Measurements from ENCODE around the gene ZNF217. TPM values are rescaled to one million over a fixed set of nuclear protein-coding genes. Genes with fewer than 3 reads are reported as not detected.
"Not testable (repeated sequence)": the region's sequence is repeated elsewhere in the genome, so short reads cannot be mapped to it uniquely, and the experiment has no call there.

The ZNF217 gene
- polyA plus RNA-seq, 1 experiment: 16.6 TPM

- DNase-seq (ENCODE audit: low read depth, low spot score); POLR2A ChIA-PET; H3K27me3 ChIP-seq (ENCODE audit: control insufficient read depth, insufficient read depth, low read length); H3K4me3 ChIP-seq (ENCODE audit: low read depth, low read length); H3K27ac ChIP-seq (ENCODE audit: low read depth, low read length); H3K9me3 ChIP-seq (ENCODE audit: control insufficient read depth, insufficient read depth, low read length): not testable (repeated sequence)
- CTCF ChIA-PET: interaction anchor here (1.1 kb wide), 1 partner anchor 353 kb away, joined by 5 read pairs; no protein-coding TSS in a partner anchor
Measured at GRCh38 chr20:53587157-53587703, 6.4 kb downstream of the ZNF217 start.

GRCh38 chr20:53586640-53587039 lies 7.0 kb downstream of the ZNF217 start:
- POLR2A ChIA-PET: no interaction called here
- Histone ChIP-seq H3K27ac (ENCODE audit: low read depth, low read length) (no peak overlapping the region), H3K9me3 (ENCODE audit: control insufficient read depth, insufficient read depth, low read length) (no peaks in the 10 kb centered on the region), H3K27me3 (ENCODE audit: control insufficient read depth, insufficient read depth, low read length) (no peaks in the 10 kb centered on the region), H3K4me3 (ENCODE audit: low read depth, low read length) (no peak overlapping the region)
- no peak for DNase-seq (ENCODE audit: low read depth, low spot score)
- no peak for TF ChIP-seq CTCF (IDR thresholded peaks at IDR 0.05; ENCODE audit: low read depth, low read length)
- CTCF ChIA-PET: no interaction called here

- H3K27me3 ChIP-seq (ENCODE audit: control insufficient read depth, insufficient read depth, low read length); POLR2A ChIA-PET; H3K27ac ChIP-seq (ENCODE audit: low read depth, low read length); H3K9me3 ChIP-seq (ENCODE audit: control insufficient read depth, insufficient read depth, low read length); H3K4me3 ChIP-seq (ENCODE audit: low read depth, low read length); DNase-seq (ENCODE audit: low read depth, low spot score); CTCF ChIA-PET: not testable (repeated sequence)
Measured at GRCh38 chr20:53585910-53586309, 7.7 kb downstream of the ZNF217 start.

- H3K27me3 ChIP-seq (ENCODE audit: control insufficient read depth, insufficient read depth, low read length); H3K27ac ChIP-seq (ENCODE audit: low read depth, low read length); DNase-seq (ENCODE audit: low read depth, low spot score); POLR2A ChIA-PET; H3K4me3 ChIP-seq (ENCODE audit: low read depth, low read length); H3K9me3 ChIP-seq (ENCODE audit: control insufficient read depth, insufficient read depth, low read length): not testable (repeated sequence)
- CTCF ChIA-PET: interaction anchor here (10.9 kb wide), 1 partner anchor 352 kb away, joined by 154 read pairs; no protein-coding TSS in a partner anchor
Measured at GRCh38 chr20:53585004-53585569, 8.6 kb downstream of the ZNF217 start.

GRCh38 chr20:53584550-53584913 lies 9.1 kb downstream of the ZNF217 start:
- POLR2A ChIA-PET: not testable (repeated sequence)

GRCh38 chr20:53583660-53584549 lies 9.7 kb downstream of the ZNF217 start:
- DNase-seq (ENCODE audit: low read depth, low spot score): not testable (repeated sequence)
- ChIA-PET POLR2A (interaction anchor here (1.2 kb wide), 1 partner anchor 10 kb away, joined by 4 read pairs; the partner anchor contains the start of gene ZNF217), CTCF (interaction anchor here (1.7 to 10.9 kb wide), 3 partner anchors 288 to 353 kb away, joined by 4 to 154 read pairs (median 40); no protein-coding TSS in a partner anchor)

More at GRCh38 chr20:53584550-53584913, 9.1 kb downstream of the ZNF217 start:
- H3K4me3 ChIP-seq (ENCODE audit: low read depth, low read length); H3K27me3 ChIP-seq (ENCODE audit: control insufficient read depth, insufficient read depth, low read length); DNase-seq (ENCODE audit: low read depth, low spot score); H3K9me3 ChIP-seq (ENCODE audit: control insufficient read depth, insufficient read depth, low read length): not testable (repeated sequence)
- H3K27ac ChIP-seq (ENCODE audit: low read depth, low read length): peak overlapping the region; percentile 39
- CTCF ChIA-PET: interaction anchor here (10.9 kb wide), 1 partner anchor 353 kb away, joined by 154 read pairs; no protein-coding TSS in a partner anchor

GRCh38 chr20:53582574-53583351 lies 10.9 kb downstream of the ZNF217 start:
- H3K27ac ChIP-seq (ENCODE audit: low read depth, low read length): peak overlapping the region; percentile 90
- H3K4me3 ChIP-seq (ENCODE audit: low read depth, low read length): no peak overlapping the region; the same call in 1 of the 2 replicates
- H3K27me3 ChIP-seq (ENCODE audit: control insufficient read depth, insufficient read depth, low read length): no peaks in the 10 kb centered on the region
- DNase-seq (ENCODE audit: low read depth, low spot score): peak; percentile 77
- ChIA-PET CTCF (interaction anchor here (1.7 to 10.9 kb wide), 3 partner anchors 289 to 354 kb away, joined by 4 to 154 read pairs (median 40); no protein-coding TSS in a partner anchor), POLR2A (interaction anchor here (1.0 to 1.2 kb wide), 2 partner anchors 9 to 11 kb away, joined by 3 to 4 read pairs; partner anchors contain the start of gene ZNF217)
- H3K9me3 ChIP-seq (ENCODE audit: control insufficient read depth, insufficient read depth, low read length): no peaks in the 10 kb centered on the region
- no peak for TF ChIP-seq CTCF (IDR thresholded peaks at IDR 0.05; ENCODE audit: low read depth, low read length)

More at GRCh38 chr20:53583660-53584549, 9.7 kb downstream of the ZNF217 start:
- not testable (repeated sequence) for H3K27me3 ChIP-seq (ENCODE audit: control insufficient read depth, insufficient read depth, low read length); H3K9me3 ChIP-seq (ENCODE audit: control insufficient read depth, insufficient read depth, low read length); H3K4me3 ChIP-seq (ENCODE audit: low read depth, low read length)
- H3K27ac ChIP-seq (ENCODE audit: low read depth, low read length): peak overlapping the region; percentile 39
